A673 (cell line): ENCODE results near the gene PDXDC1.
"Not testable (repeated sequence)": the region's sequence is repeated elsewhere in the genome, so short reads cannot be mapped to it uniquely, and the experiment has no call there.

Source experiments
- EZH2 ChIP-seq: fragments of 200-600 bp; sonication (generic); IDR thresholded peaks from 2 replicates; pipeline ENCODE4 v1.6.1; 2017; ENCODE audit warnings: borderline replicate concordance, low read depth, mild to moderate bottlenecking, mixed read lengths, antibody characterized with exemption, low read length; ENCODE audit not compliant: poor library complexity, severe bottlenecking
- TF ChIP-seq, protein P1 (sequence below): fragments of 300-800, 200-600 bp; sonication (generic); conservative IDR thresholded peaks from 2 replicates; pipeline ENCODE4 v1.5.1; 2017; ENCODE audit warnings: low read depth, mild to moderate bottlenecking, antibody characterized with exemption, low read length, moderate library complexity, mixed read lengths

- TF ChIP-seq EZH2: not testable (repeated sequence)
- TF ChIP-seq, protein P1, sequence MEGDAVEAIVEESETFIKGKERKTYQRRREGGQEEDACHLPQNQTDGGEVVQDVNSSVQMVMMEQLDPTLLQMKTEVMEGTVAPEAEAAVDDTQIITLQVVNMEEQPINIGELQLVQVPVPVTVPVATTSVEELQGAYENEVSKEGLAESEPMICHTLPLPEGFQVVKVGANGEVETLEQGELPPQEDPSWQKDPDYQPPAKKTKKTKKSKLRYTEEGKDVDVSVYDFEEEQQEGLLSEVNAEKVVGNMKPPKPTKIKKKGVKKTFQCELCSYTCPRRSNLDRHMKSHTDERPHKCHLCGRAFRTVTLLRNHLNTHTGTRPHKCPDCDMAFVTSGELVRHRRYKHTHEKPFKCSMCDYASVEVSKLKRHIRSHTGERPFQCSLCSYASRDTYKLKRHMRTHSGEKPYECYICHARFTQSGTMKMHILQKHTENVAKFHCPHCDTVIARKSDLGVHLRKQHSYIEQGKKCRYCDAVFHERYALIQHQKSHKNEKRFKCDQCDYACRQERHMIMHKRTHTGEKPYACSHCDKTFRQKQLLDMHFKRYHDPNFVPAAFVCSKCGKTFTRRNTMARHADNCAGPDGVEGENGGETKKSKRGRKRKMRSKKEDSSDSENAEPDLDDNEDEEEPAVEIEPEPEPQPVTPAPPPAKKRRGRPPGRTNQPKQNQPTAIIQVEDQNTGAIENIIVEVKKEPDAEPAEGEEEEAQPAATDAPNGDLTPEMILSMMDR: not testable (repeated sequence)
Observed at GRCh38 chr16:15029749-15030148, 54.9 kb downstream of the PDXDC1 start.
